ENCODE data around the gene CACNA1E. TPM values are rescaled to one million over a fixed set of nuclear protein-coding genes. Genes with fewer than 3 reads are reported as not detected.

Gene CACNA1E
- total and polyA plus RNA-seq, 2 experiments from 2014 or later: 0.32 to 1.1 TPM

DNA sequence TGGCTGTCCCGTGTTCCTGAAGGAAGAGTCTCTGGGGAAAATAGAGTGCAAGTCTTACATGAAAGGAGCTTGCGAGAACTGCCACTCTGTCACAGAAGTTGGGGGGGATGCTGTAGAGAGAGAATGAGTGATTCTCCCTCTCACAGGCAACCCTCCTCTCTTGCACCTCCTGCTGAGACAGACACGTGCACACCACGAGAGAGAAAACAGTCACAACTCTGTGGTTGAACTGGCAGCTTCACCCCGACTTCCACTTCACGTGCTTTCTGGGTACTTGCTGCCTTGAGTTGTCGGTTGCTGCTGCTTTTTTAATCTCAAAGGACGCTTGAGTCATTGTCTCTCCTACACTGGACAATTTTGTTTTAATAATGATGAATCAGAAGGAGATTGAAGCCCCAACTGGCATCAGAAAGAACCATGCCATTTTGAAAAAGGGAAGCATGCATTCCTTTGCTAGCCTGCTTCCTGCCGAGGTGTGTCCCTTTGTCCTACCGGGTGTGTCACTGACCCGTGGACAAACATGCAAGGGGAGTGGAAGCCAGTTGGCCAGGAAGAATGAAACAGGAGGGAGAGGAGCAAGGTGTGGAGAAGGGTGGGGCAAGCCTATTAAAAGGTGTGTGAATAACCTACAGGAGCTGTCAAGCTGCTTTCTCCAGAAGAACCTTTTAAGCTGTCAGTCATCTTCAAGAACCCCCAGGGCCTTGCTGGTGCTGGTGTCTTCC, 164.2 kb downstream of the CACNA1E start:
- no peak overlapping the region for H3K4me3 Mint-ChIP-seq
- H3K9me2 ChIP-seq (ENCODE audit: insufficient read depth): no peaks in the 10 kb centered on the region
- H3K27me3 ChIP-seq (ENCODE audit: insufficient read depth): no peaks in the 10 kb centered on the region
- H3K4me3 ChIP-seq: no peak overlapping the region
- no peak overlapping the region for H2AFZ ChIP-seq
- no peak overlapping the region for H3K4me2 ChIP-seq
- H3K4me1 Mint-ChIP-seq: peaks cover 6% of the 10 kb centered on the region; the same call in 1 of the 3 replicates
- H3K36me3 Mint-ChIP-seq (ENCODE audit: low read depth): no peaks in the 10 kb centered on the region
- no peak overlapping the region for H3K27ac Mint-ChIP-seq
- H3K27ac ChIP-seq (ENCODE audit: low read depth): no peak overlapping the region
- no peaks in the 10 kb centered on the region for H3K4me1 ChIP-seq (ENCODE audit: insufficient read depth)
- no peaks in the 10 kb centered on the region for H3F3A ChIP-seq (replicated peaks; ENCODE audit: low read depth)
- H4K20me1 ChIP-seq (replicated peaks; ENCODE audit: insufficient read depth): no peaks in the 10 kb centered on the region
- peaks cover 5% of the 10 kb centered on the region for H3K27me3 Mint-ChIP-seq (ENCODE audit: insufficient read depth, low read depth, poor library complexity)
- H3K9me3 Mint-ChIP-seq: no peaks in the 10 kb centered on the region; the same call in 2 of the 3 replicates
- DNase-seq (ENCODE audit: low spot score) (no peak), ATAC-seq (no peak)
- H3K36me3 ChIP-seq (ENCODE audit: insufficient read depth): no peaks in the 10 kb centered on the region
- no peaks in the 10 kb centered on the region for H3K79me2 ChIP-seq (replicated peaks; ENCODE audit: insufficient read depth)
- TF ChIP-seq, protein P1, sequence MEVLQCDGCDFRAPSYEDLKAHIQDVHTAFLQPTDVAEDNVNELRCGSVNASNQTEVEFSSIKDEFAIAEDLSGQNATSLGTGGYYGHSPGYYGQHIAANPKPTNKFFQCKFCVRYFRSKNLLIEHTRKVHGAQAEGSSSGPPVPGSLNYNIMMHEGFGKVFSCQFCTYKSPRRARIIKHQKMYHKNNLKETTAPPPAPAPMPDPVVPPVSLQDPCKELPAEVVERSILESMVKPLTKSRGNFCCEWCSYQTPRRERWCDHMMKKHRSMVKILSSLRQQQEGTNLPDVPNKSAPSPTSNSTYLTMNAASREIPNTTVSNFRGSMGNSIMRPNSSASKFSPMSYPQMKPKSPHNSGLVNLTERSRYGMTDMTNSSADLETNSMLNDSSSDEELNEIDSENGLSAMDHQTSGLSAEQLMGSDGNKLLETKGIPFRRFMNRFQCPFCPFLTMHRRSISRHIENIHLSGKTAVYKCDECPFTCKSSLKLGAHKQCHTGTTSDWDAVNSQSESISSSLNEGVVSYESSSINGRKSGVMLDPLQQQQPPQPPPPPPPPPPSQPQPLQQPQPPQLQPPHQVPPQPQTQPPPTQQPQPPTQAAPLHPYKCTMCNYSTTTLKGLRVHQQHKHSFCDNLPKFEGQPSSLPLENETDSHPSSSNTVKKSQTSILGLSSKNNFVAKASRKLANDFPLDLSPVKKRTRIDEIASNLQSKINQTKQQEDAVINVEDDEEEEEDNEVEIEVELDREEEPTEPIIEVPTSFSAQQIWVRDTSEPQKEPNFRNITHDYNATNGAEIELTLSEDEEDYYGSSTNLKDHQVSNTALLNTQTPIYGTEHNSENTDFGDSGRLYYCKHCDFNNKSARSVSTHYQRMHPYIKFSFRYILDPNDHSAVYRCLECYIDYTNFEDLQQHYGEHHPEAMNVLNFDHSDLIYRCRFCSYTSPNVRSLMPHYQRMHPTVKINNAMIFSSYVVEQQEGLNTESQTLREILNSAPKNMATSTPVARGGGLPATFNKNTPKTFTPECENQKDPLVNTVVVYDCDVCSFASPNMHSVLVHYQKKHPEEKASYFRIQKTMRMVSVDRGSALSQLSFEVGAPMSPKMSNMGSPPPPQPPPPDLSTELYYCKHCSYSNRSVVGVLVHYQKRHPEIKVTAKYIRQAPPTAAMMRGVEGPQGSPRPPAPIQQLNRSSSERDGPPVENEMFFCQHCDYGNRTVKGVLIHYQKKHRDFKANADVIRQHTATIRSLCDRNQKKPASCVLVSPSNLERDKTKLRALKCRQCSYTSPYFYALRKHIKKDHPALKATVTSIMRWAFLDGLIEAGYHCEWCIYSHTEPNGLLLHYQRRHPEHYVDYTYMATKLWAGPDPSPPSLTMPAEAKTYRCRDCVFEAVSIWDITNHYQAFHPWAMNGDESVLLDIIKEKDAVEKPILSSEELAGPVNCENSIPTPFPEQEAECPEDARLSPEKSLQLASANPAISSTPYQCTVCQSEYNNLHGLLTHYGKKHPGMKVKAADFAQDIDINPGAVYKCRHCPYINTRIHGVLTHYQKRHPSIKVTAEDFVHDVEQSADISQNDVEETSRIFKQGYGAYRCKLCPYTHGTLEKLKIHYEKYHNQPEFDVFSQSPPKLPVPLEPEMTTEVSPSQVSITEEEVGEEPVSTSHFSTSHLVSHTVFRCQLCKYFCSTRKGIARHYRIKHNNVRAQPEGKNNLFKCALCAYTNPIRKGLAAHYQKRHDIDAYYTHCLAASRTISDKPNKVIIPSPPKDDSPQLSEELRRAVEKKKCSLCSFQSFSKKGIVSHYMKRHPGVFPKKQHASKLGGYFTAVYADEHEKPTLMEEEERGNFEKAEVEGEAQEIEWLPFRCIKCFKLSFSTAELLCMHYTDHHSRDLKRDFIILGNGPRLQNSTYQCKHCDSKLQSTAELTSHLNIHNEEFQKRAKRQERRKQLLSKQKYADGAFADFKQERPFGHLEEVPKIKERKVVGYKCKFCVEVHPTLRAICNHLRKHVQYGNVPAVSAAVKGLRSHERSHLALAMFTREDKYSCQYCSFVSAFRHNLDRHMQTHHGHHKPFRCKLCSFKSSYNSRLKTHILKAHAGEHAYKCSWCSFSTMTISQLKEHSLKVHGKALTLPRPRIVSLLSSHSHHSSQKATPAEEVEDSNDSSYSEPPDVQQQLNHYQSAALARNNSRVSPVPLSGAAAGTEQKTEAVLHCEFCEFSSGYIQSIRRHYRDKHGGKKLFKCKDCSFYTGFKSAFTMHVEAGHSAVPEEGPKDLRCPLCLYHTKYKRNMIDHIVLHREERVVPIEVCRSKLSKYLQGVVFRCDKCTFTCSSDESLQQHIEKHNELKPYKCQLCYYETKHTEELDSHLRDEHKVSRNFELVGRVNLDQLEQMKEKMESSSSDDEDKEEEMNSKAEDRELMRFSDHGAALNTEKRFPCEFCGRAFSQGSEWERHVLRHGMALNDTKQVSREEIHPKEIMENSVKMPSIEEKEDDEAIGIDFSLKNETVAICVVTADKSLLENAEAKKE (CRISPR knock-in tag; IDR thresholded peaks at IDR 0.05): no peak
- no peak for TF ChIP-seq STAT1 (IDR thresholded peaks at IDR 0.05; ENCODE audit: unreplicated experiment)
- TF ChIP-seq ZNF331 (CRISPR knock-in tag; IDR thresholded peaks at IDR 0.05; ENCODE audit: low read depth): no peak

DNA sequence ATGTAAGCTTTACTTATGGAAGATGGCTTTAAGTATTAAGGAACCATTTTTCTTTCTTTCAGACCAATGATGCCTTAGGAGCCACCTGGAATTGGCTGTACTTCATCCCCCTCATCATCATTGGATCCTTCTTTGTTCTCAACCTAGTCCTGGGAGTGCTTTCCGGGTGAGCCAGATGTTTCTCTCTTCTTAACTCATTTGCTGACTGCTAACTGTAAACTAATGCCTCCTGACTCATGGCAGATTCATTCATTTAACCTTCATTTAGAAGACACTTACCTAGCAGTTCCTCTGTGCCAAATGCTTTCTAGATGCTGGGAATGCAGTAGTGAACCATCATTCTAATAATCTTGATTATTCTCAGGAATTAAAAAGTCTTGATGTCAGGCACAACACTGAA, 168.0 kb downstream of the CACNA1E start:
- Histone ChIP-seq H3K79me2 (replicated peaks; ENCODE audit: insufficient read depth) (no peaks in the 10 kb centered on the region), H3K9me2 (ENCODE audit: insufficient read depth) (0 out of 2 replicates have a peak, but pooled peaks cover 2% of the 10 kb centered on the region), H3K27me3 (ENCODE audit: insufficient read depth) (no peaks in the 10 kb centered on the region), H2AFZ (no peak overlapping the region), H3K4me3 (no peak overlapping the region), H3K4me2 (no peak overlapping the region), H3K4me1 (ENCODE audit: insufficient read depth) (no peaks in the 10 kb centered on the region), H3F3A (replicated peaks; ENCODE audit: low read depth) (no peaks in the 10 kb centered on the region), H3K36me3 (ENCODE audit: insufficient read depth) (no peaks in the 10 kb centered on the region), H3K27ac (ENCODE audit: low read depth) (no peak overlapping the region), H4K20me1 (replicated peaks; ENCODE audit: insufficient read depth) (no peaks in the 10 kb centered on the region)
- H3K36me3 Mint-ChIP-seq (ENCODE audit: low read depth): peaks cover 6% of the 10 kb centered on the region; the same call in 1 of the 3 replicates
- H3K27me3 Mint-ChIP-seq (ENCODE audit: insufficient read depth, low read depth, poor library complexity): peaks cover 3% of the 10 kb centered on the region
- H3K27ac Mint-ChIP-seq: no peak overlapping the region
- H3K4me3 Mint-ChIP-seq: no peak overlapping the region
- DNase-seq (ENCODE audit: low spot score): no peak
- peaks cover 6% of the 10 kb centered on the region; the same call in 1 of the 3 replicates for H3K4me1 Mint-ChIP-seq
- no peak for ATAC-seq
- H3K9me3 Mint-ChIP-seq: peaks cover 2% of the 10 kb centered on the region; the same call in 1 of the 3 replicates
- no peak for TF ChIP-seq STAT1 (IDR thresholded peaks at IDR 0.05; ENCODE audit: unreplicated experiment)
- no peak for TF ChIP-seq JUNB (IDR thresholded peaks at IDR 0.05; ENCODE audit: unreplicated experiment)
- no peak for TF ChIP-seq ZNF114 (CRISPR knock-in tag; IDR thresholded peaks at IDR 0.05)
- TF ChIP-seq EZH2 (IDR thresholded peaks at IDR 0.05; ENCODE audit: low read depth, unreplicated experiment): no peak
- no peak for TF ChIP-seq NANOG (IDR thresholded peaks at IDR 0.05; ENCODE audit: borderline replicate concordance)
